Stomach (tissue), 4 donors: Measurements from ENCODE around the gene ISL1.

Experiments
- EP300 ChIP-seq: sonication (generic); formaldehyde crosslinking; IDR thresholded peaks from one replicate; pipeline ENCODE4 v1.6.1; 2017; ENCODE audit warnings: antibody characterized with exemption
- POLR2AphosphoS5 ChIP-seq, 3 donors: sonication (generic); formaldehyde crosslinking; IDR thresholded peaks; one replicate each; pipeline ENCODE4 v1.6.1; 2016; ENCODE audit warnings: antibody characterized with exemption in 3 of 3
- TF ChIP-seq, protein P1 (sequence below), 7 experiments: fragments of 450-650 bp in 4 of 7; fragments of 200-600 bp in 3 of 7; sonication (generic) in 3 of 7; IDR thresholded peaks; one replicate each; pipeline ENCODE4 v1.5.1; 2016 to 2019; ENCODE audit warnings: antibody characterized with exemption in 7 of 7, control low read depth in 2 of 7, mild to moderate bottlenecking in 1 of 7

DNA sequence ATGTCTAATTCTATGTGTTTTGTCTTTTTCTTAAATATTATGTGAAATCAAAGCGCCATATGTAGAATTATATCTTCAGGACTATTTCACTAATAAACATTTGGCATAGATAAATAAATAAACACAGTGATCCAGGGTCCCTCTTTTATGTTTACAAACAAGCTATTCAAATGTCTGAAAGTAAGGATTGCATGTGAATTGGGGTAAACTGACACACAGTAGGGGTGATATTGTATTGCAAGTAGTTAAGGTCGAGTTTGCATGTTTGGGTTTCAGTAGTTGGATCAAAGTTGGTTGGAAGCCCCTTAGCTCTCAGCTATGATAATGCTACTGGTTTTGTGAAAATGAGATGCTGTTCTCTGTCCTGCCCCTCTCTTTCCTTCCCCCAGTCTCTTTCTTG is 11.4 kb downstream of the ISL1 start:
- TF ChIP-seq, protein P1, sequence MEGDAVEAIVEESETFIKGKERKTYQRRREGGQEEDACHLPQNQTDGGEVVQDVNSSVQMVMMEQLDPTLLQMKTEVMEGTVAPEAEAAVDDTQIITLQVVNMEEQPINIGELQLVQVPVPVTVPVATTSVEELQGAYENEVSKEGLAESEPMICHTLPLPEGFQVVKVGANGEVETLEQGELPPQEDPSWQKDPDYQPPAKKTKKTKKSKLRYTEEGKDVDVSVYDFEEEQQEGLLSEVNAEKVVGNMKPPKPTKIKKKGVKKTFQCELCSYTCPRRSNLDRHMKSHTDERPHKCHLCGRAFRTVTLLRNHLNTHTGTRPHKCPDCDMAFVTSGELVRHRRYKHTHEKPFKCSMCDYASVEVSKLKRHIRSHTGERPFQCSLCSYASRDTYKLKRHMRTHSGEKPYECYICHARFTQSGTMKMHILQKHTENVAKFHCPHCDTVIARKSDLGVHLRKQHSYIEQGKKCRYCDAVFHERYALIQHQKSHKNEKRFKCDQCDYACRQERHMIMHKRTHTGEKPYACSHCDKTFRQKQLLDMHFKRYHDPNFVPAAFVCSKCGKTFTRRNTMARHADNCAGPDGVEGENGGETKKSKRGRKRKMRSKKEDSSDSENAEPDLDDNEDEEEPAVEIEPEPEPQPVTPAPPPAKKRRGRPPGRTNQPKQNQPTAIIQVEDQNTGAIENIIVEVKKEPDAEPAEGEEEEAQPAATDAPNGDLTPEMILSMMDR (IDR thresholded peaks at IDR 0.05): no peak
- no peak for TF ChIP-seq POLR2AphosphoS5 (IDR thresholded peaks at IDR 0.05)
- TF ChIP-seq EP300: no peak
